ENCODE data around the gene XYLB.

Gene XYLB

DNA sequence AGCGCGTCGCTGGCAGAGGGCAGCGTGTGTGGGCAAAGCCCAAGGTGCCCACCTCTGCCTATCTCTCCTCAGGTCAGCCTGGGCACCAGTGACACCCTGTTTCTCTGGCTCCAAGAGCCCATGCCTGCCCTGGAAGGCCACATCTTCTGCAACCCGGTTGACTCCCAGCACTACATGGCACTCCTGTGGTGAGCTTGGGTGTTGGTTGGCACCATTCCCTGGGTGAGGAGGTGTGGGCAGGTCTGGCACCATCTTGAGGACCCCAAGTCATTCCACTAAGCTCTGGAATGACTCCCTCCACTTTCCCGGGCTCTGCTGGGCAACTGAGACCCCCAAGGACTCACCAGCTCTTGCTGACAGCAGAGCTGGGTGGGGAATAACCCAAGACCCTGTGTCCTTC lies 28.5 kb downstream of the XYLB start:
- no peak for DNase-seq
- Histone ChIP-seq H3K36me3 (replicated peaks) (peaks cover 7% of the 10 kb centered on the region), H3K27ac (no peak overlapping the region), H3K27me3 (replicated peaks) (no peaks in the 10 kb centered on the region), H3K4me3 (ENCODE audit: low read depth, low read length) (no peak overlapping the region)
- in situ Hi-C loops (cut with HindIII; ENCODE audit: low pct_ligation_motif_present, low sequenced_read_pairs), result no loop called here
- no peak for TF ChIP-seq CTCF (IDR thresholded peaks at IDR 0.05; ENCODE audit: low read depth, low read length, missing control alignments)

DNA sequence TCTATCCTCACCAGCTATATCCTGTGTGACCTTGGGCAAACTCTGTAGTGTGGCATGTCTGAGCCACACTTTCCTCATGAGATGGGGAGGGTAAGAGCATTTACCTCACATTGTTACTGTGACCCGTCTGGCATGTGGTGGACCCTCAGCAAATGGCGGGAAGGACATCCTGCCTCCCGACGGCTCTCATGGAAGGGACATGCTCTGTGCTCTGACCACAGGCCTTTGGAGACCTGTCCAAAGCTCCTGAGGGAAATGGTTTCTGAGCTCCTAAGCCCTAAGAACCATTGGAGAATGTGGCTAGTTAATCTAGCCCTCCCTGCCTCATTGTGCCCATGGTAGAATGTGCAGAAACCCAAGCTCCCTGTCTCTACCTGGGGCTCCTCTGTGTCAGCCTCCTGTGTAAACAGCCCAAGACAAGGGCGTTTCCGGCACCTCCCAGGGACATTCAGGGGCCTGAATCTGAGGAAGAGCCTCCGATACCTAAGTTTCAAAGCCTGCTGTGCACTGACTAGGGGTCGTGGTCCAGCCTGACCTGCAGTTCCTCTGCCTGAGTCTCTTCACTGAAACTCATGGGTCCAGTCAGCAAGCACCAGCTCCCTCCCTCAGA lies 29.0 kb downstream of the XYLB start:
- TF ChIP-seq CTCF (IDR thresholded peaks at IDR 0.05; ENCODE audit: low read depth, low read length, missing control alignments), result no peak
- Histone ChIP-seq H3K36me3 (replicated peaks) (peaks cover 5% of the 10 kb centered on the region), H3K4me3 (ENCODE audit: low read depth, low read length) (no peak overlapping the region), H3K27me3 (replicated peaks) (no peaks in the 10 kb centered on the region), H3K27ac (no peak overlapping the region)
- in situ Hi-C loops (cut with HindIII; ENCODE audit: low pct_ligation_motif_present, low sequenced_read_pairs), result no loop called here
- no peak for DNase-seq

- in situ Hi-C loops (cut with HindIII; ENCODE audit: low pct_ligation_motif_present, low sequenced_read_pairs), result no loop called here
- TF ChIP-seq CTCF (IDR thresholded peaks at IDR 0.05; ENCODE audit: low read depth, low read length, missing control alignments), result no peak
- Histone ChIP-seq H3K27ac (no peak overlapping the region), H3K27me3 (replicated peaks) (no peaks in the 10 kb centered on the region), H3K36me3 (replicated peaks) (peaks cover 5% of the 10 kb centered on the region), H3K4me3 (ENCODE audit: low read depth, low read length) (no peak overlapping the region)
- no peak for DNase-seq
These were observed 29.7 kb downstream of the XYLB start for GRCh38 chr3:38376098-38376816.

GRCh38 chr3:38379201-38379770 lies 32.7 kb downstream of the XYLB start:
- Histone ChIP-seq H3K4me3 (ENCODE audit: low read depth, low read length) (no peak overlapping the region), H3K36me3 (replicated peaks) (peaks cover 3% of the 10 kb centered on the region), H3K27ac (no peak overlapping the region), H3K27me3 (replicated peaks) (no peaks in the 10 kb centered on the region)
- DNase-seq, result no peak
- in situ Hi-C loops (cut with HindIII; ENCODE audit: low pct_ligation_motif_present, low sequenced_read_pairs), result no loop called here
- no peak for TF ChIP-seq CTCF (IDR thresholded peaks at IDR 0.05; ENCODE audit: low read depth, low read length, missing control alignments)

DNA sequence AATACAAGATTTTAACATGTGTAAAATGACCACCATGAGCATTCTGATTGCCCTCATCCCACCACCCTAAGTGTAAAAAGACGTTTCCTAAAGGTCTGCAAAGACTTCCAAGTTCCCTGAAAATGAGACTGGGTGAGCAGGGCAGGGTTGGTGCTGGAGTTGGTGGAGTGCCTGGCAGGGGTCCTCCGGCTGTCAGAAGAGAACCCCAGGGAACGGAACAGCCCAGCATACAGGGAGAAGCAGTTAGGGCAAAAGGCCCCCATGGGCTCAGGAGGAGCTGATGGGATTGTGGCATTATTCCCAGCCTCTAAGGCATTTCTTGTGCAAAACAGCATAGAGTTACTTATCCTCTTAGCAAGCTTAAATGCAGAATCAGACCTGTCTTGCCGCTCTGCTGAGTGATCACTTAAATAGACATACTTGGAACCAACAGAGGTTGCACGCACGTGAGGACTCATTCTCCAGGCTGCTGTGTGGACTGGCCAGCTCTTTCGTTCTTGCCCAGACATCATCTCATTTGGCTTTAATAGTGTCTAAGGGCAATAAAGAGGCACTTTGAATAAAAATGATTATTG lies 36.0 kb downstream of the XYLB start:
- DNase-seq, result no peak
- Histone ChIP-seq H3K4me3 (ENCODE audit: low read depth, low read length) (no peak overlapping the region), H3K27me3 (replicated peaks) (no peaks in the 10 kb centered on the region), H3K36me3 (replicated peaks) (peaks cover 3% of the 10 kb centered on the region), H3K27ac (no peak overlapping the region)
- no peak for TF ChIP-seq CTCF (IDR thresholded peaks at IDR 0.05; ENCODE audit: low read depth, low read length, missing control alignments)
- in situ Hi-C loops (cut with HindIII; ENCODE audit: low pct_ligation_motif_present, low sequenced_read_pairs), result no loop called here

Data from brain microvascular endothelial cell (primary cell).